Measurements from ENCODE around the gene VAPB.

The VAPB gene

GRCh38 chr20:58438970-58439808, 50.2 kb downstream of the VAPB start:
- DNase-seq: no peak

- no peak for DNase-seq
Measured at GRCh38 chr20:58440021-58440767, 51.2 kb downstream of the VAPB start.

GRCh38 chr20:58441723-58442122, 52.7 kb downstream of the VAPB start:
- no peak for DNase-seq

GRCh38 chr20:58444746-58445255, 55.8 kb downstream of the VAPB start:
- no peak for DNase-seq

- no peak for DNase-seq
Measured at GRCh38 chr20:58446264-58446959, 57.4 kb downstream of the VAPB start.

GRCh38 chr20:58446960-58447265, 57.9 kb downstream of the VAPB start:
- DNase-seq: no peak

- no peak for DNase-seq
Measured at GRCh38 chr20:58447511-58448391, 58.7 kb downstream of the VAPB start.

GRCh38 chr20:58448958-58449357, 59.9 kb downstream of the VAPB start:
- no peak for DNase-seq

- DNase-seq: no peak
Measured at GRCh38 chr20:58449681-58450221, 60.7 kb downstream of the VAPB start.

- no peak for DNase-seq
Measured at GRCh38 chr20:58450254-58450653, 61.2 kb downstream of the VAPB start.

GRCh38 chr20:58452667-58453255, 63.7 kb downstream of the VAPB start:
- DNase-seq: no peak

- DNase-seq: no peak
Measured at GRCh38 chr20:58453391-58453790, 64.4 kb downstream of the VAPB start.

- no peak for DNase-seq
Measured at GRCh38 chr20:58454460-58454859, 65.4 kb downstream of the VAPB start.

- DNase-seq: no peak
Measured at GRCh38 chr20:58457083-58457695, 68.2 kb downstream of the VAPB start.

- DNase-seq: no peak
Measured at GRCh38 chr20:58458342-58459057, 69.5 kb downstream of the VAPB start.

GRCh38 chr20:58459058-58459750, 70.2 kb downstream of the VAPB start:
- DNase-seq: no peak

GRCh38 chr20:58461104-58461503, 72.1 kb downstream of the VAPB start:
- no peak for DNase-seq

GRCh38 chr20:58461899-58462298, 72.9 kb downstream of the VAPB start:
- DNase-seq: no peak

GRCh38 chr20:58463256-58463655, 74.2 kb downstream of the VAPB start:
- no peak for DNase-seq

GRCh38 chr20:58464838-58465237, 75.8 kb downstream of the VAPB start:
- DNase-seq: no peak

Measured in left hindlimb (tissue), 1 donor.